Mesodermal cell (in vitro differentiated cells): ENCODE measurements around the gene SS18L1.

Experiments used
- H3K27ac ChIP-seq: 2 replicates; pipeline ENCODE4 v1.7.0; 2013; ENCODE audit warnings: mild to moderate bottlenecking, low read depth, low read length, moderate library complexity; ENCODE audit not compliant: severe bottlenecking
- H3K36me3 ChIP-seq: 2 replicates; pipeline ENCODE4 v1.7.1; 2013; ENCODE audit warnings: mild to moderate bottlenecking, low read length, moderate library complexity; ENCODE audit not compliant: control insufficient read depth, insufficient read depth
- H3K4me1 ChIP-seq: one replicate; pipeline ENCODE4 v1.7.1; 2013; ENCODE audit warnings: mild to moderate bottlenecking, low read length; ENCODE audit not compliant: insufficient read depth, control insufficient read depth, poor library complexity, severe bottlenecking
- H3K4me3 ChIP-seq: 2 replicates; pipeline ENCODE4 v1.7.0; 2013; ENCODE audit warnings: low read length, control low read depth, mild to moderate bottlenecking; ENCODE audit not compliant: insufficient read depth, poor library complexity, severe bottlenecking; ENCODE audit errors: extremely low read depth
- H3K9me3 ChIP-seq: 2 replicates; pipeline ENCODE4 v1.7.1; 2013; ENCODE audit warnings: mild to moderate bottlenecking, low read length, moderate library complexity; ENCODE audit not compliant: control insufficient read depth
- WGBS, 2 experiments: methylation state at CpG; one replicate each; pipeline ENCODE4 v1.1.5; 2013; ENCODE audit warnings: missing lambda C conversion rate in 2 of 2; ENCODE audit not compliant: insufficient coverage in 2 of 2; 5-methylcytosine and 5-hydroxymethylcytosine counted together

SS18L1 gene

GRCh38 chr20:62198931-62199330 is 55.4 kb downstream of the SS18L1 start:
- Histone ChIP-seq H3K27ac (no peak overlapping the region), H3K4me1 (no peaks in the 10 kb centered on the region), H3K4me3 (no peak overlapping the region), H3K36me3 (peaks cover 72% of the 10 kb centered on the region), H3K9me3 (no peaks in the 10 kb centered on the region)
- 97 to 98% methylated on average over 10 to 16 of the region's 18 CpGs for whole genome bisulfite sequencing, 2 experiments

GRCh38 chr20:62200491-62201172 is 57.1 kb downstream of the SS18L1 start:
- Histone ChIP-seq H3K36me3 (peaks cover 63% of the 10 kb centered on the region), H3K27ac (no peak overlapping the region)
- WGBS, 2 experiments, result 94 to 95% methylated on average over 37 of the region's 38 CpGs

GRCh38 chr20:62201173-62202082 is 57.9 kb downstream of the SS18L1 start:
- WGBS, 2 experiments, result 96% methylated on average over 37 to 38 of the region's 38 CpGs

More at GRCh38 chr20:62200491-62201172, 57.1 kb downstream of the SS18L1 start:
- H3K9me3 ChIP-seq, result no peaks in the 10 kb centered on the region
- no peak overlapping the region for H3K4me3 ChIP-seq
- no peaks in the 10 kb centered on the region for H3K4me1 ChIP-seq

GRCh38 chr20:62202083-62202395 is 58.5 kb downstream of the SS18L1 start:
- WGBS, 2 experiments, result 61 to 79% methylated on average over 3 to 5 of the region's 5 CpGs
- Histone ChIP-seq H3K36me3 (peaks cover 54% of the 10 kb centered on the region), H3K27ac (no peak overlapping the region), H3K4me3 (no peak overlapping the region), H3K9me3 (no peaks in the 10 kb centered on the region), H3K4me1 (no peaks in the 10 kb centered on the region)

More at GRCh38 chr20:62201173-62202082, 57.9 kb downstream of the SS18L1 start:
- no peaks in the 10 kb centered on the region for H3K4me1 ChIP-seq
- no peak overlapping the region for H3K4me3 ChIP-seq
- H3K27ac ChIP-seq, result no peak overlapping the region
- peaks cover 55% of the 10 kb centered on the region for H3K36me3 ChIP-seq
- H3K9me3 ChIP-seq, result no peaks in the 10 kb centered on the region

GRCh38 chr20:62202676-62203377 is 59.3 kb downstream of the SS18L1 start:
- no peaks in the 10 kb centered on the region for H3K9me3 ChIP-seq
- no peak overlapping the region for H3K27ac ChIP-seq
- 88 to 93% methylated on average over 20 to 21 of the region's 23 CpGs for WGBS, 2 experiments
- H3K4me3 ChIP-seq, result no peak overlapping the region
- H3K36me3 ChIP-seq, result peaks cover 47% of the 10 kb centered on the region
- H3K4me1 ChIP-seq, result no peaks in the 10 kb centered on the region

- no peak overlapping the region for H3K4me3 ChIP-seq
- H3K4me1 ChIP-seq, result no peaks in the 10 kb centered on the region
- H3K27ac ChIP-seq, result no peak overlapping the region
- H3K9me3 ChIP-seq, result no peaks in the 10 kb centered on the region
- WGBS, 2 experiments, result 86 to 93% methylated on average over 13 to 17 of the region's 22 CpGs
- H3K36me3 ChIP-seq, result peaks cover 41% of the 10 kb centered on the region
Observed at GRCh38 chr20:62203378-62204030, 59.9 kb downstream of the SS18L1 start.

GRCh38 chr20:62205618-62206387 is 62.2 kb downstream of the SS18L1 start:
- Histone ChIP-seq H3K9me3 (no peaks in the 10 kb centered on the region), H3K27ac (no peak overlapping the region), H3K4me1 (peaks cover 2% of the 10 kb centered on the region), H3K4me3 (no peak overlapping the region), H3K36me3 (peaks cover 18% of the 10 kb centered on the region)
- WGBS, 2 experiments, result 94 to 95% methylated on average over 38 of the region's 38 CpGs

GRCh38 chr20:62206388-62206775 is 62.8 kb downstream of the SS18L1 start:
- WGBS, 2 experiments, result 84 to 91% methylated on average over 15 to 17 of the region's 17 CpGs
- Histone ChIP-seq H3K27ac (no peak overlapping the region), H3K4me3 (no peak overlapping the region), H3K36me3 (peaks cover 12% of the 10 kb centered on the region), H3K4me1 (peaks cover 2% of the 10 kb centered on the region), H3K9me3 (no peaks in the 10 kb centered on the region)

- Histone ChIP-seq H3K36me3 (peaks cover under 1% of the 10 kb centered on the region), H3K4me3 (no peak overlapping the region), H3K9me3 (no peaks in the 10 kb centered on the region), H3K27ac (no peak overlapping the region), H3K4me1 (peaks cover 2% of the 10 kb centered on the region)
- 90 to 92% methylated on average over 8 to 9 of the region's 19 CpGs for WGBS, 2 experiments
Observed at GRCh38 chr20:62208061-62208794, 64.7 kb downstream of the SS18L1 start.
